OCI-LY7 (cell line): ENCODE results near the gene NUP43. TPM values are rescaled to one million over a fixed set of nuclear protein-coding genes. Genes with fewer than 3 reads are reported as not detected.
A peak's percentile ranks its signal among the peaks of the same experiment; 100 is the strongest.

ENCODE experiments used
- BruUV-seq: library from RNA; stranded (reverse); fragments of 400-500 nt; replicated peaks from 2 replicates; lab custom pipeline; 2021; lab: Mats Ljungman, UMichigan
- CTCF ChIA-PET: fragments of 300-600 bp; sonication (Branson Sonifier 250); formaldehyde crosslinking; loops from one replicate; lab custom pipeline; 2022; ENCODE audit warnings: antibody characterized with exemption; ENCODE audit not compliant: unreplicated experiment; lab: Charles Lee
- POLR2A ChIA-PET: fragments of 300-600 bp; sonication (Branson Sonifier 250); formaldehyde crosslinking; loops from one replicate; lab custom pipeline; 2022; ENCODE audit warnings: antibody characterized with exemption; lab: Charles Lee
- DNase-seq: peaks from one replicate; pipeline ENCODE4 v3.0.0-alpha.2; 2015; ENCODE audit warnings: low spot score
- H2AFZ ChIP-seq: fragments of 200-600 bp; sonication (generic), shearing (Covaris generic); 2 replicates; pipeline ENCODE4 v1.6.1; 2014; ENCODE audit warnings: mild to moderate bottlenecking, antibody characterized with exemption, low read length, moderate library complexity
- H3K27ac ChIP-seq: fragments of 200-600 bp; sonication (generic); 2 replicates; pipeline ENCODE4 v1.5.1; 2014; ENCODE audit warnings: mixed run types, low read depth, mild to moderate bottlenecking, moderate library complexity, low read length, inconsistent platforms; ENCODE audit not compliant: poor library complexity, severe bottlenecking
- H3K36me3 ChIP-seq: fragments of 200-600 bp; sonication (generic); 2 replicates; pipeline ENCODE4 v1.6.1; 2014; ENCODE audit warnings: mild to moderate bottlenecking, antibody characterized with exemption, low read length, moderate library complexity, mixed read lengths; ENCODE audit not compliant: insufficient read depth
- H3K4me1 ChIP-seq: fragments of 200-600 bp; sonication (generic); 2 replicates; pipeline ENCODE4 v1.5.1; 2014; ENCODE audit warnings: mild to moderate bottlenecking, low read length; ENCODE audit not compliant: insufficient read depth, poor library complexity, severe bottlenecking
- H3K4me2 ChIP-seq: fragments of 200-600 bp; sonication (generic); 2 replicates; pipeline ENCODE4 v1.6.1; 2014; ENCODE audit warnings: mild to moderate bottlenecking, low read length
- H3K4me3 ChIP-seq: fragments of 200-600 bp; sonication (generic); 2 replicates; pipeline ENCODE4 v1.5.1; 2014; ENCODE audit warnings: mild to moderate bottlenecking, low read depth, low read length; ENCODE audit not compliant: poor library complexity, severe bottlenecking
- H3K79me2 ChIP-seq: fragments of 200-600 bp; sonication (generic); 2 replicates; pipeline ENCODE4 v1.6.1; 2016; ENCODE audit warnings: low read depth, mild to moderate bottlenecking, low read length, moderate library complexity, mixed read lengths; ENCODE audit not compliant: insufficient read depth
- H3K9me2 ChIP-seq: fragments of 200-600 bp; sonication (generic); 2 replicates; pipeline ENCODE4 v1.6.1; 2016; ENCODE audit warnings: mild to moderate bottlenecking, low read length, mixed read lengths; ENCODE audit not compliant: insufficient read depth
- H3K9me3 ChIP-seq: fragments of 200-600 bp; sonication (generic); 2 replicates; pipeline ENCODE4 v1.6.1; 2014; ENCODE audit warnings: mild to moderate bottlenecking, mixed run types, low read length, mixed read lengths
- H4K20me1 ChIP-seq: fragments of 200-600 bp; sonication (generic); 2 replicates; pipeline ENCODE4 v1.6.1; 2014; ENCODE audit warnings: mild to moderate bottlenecking, antibody characterized with exemption, low read length, moderate library complexity, mixed read lengths; ENCODE audit not compliant: insufficient read depth
- EZH2phosphoT487 ChIP-seq: fragments of 200-600 bp; sonication (generic); IDR thresholded peaks from 2 replicates; pipeline ENCODE4 v1.6.1; 2018; ENCODE audit warnings: low read depth, borderline replicate concordance, mild to moderate bottlenecking, mixed run types, antibody characterized with exemption, low read length, moderate library complexity, mixed read lengths
- intact Hi-C: fragments of 100-400 bp; cut with micrococcal nuclease; formaldehyde crosslinking; loops from one replicate; pipeline ENCODE4 v1.10.0; 2022; ENCODE audit not compliant: unreplicated experiment
- total RNA-seq, 2 experiments: library from RNA; depleted of rRNA in 1 of 2; stranded (reverse); fragments of >200 nt in 1 of 2; shearing (Covaris generic) in 1 of 2; gene quantifications; 2 replicates each; pipeline ENCODE4 v1.2.3, GENCODE V29; 2014 to 2022
- TF ChIP-seq, protein P1 (sequence below): fragments of 200-600 bp; sonication (generic); conservative IDR thresholded peaks from 2 replicates; pipeline ENCODE4 v1.5.1; 2014; ENCODE audit warnings: mild to moderate bottlenecking, antibody characterized with exemption, low read length, moderate library complexity, mixed read lengths

NUP43 gene
- total RNA-seq, 2 experiments from 2014 or later: 28.6 to 73.0 TPM

DNA sequence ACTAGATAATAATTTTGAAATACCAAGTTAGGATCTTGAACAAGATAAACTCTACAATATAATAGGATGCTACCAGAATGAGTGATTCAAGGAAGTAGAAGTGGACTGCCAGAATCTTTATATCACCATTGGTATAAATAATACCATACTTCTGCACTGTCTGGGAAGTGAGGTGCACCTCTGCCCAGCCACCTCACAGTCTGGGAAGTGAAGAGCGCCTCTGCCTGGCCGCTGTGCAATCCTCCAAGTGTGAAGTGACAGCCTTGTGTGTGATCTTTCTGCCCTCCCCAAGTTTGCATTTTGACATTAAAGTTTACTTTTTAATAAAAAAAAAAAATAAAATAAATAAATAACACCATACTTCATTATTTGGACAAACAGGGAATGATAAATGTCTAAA, 47.2 kb downstream of the NUP43 start:
- no peaks in the 10 kb centered on the region for H3K9me3 ChIP-seq
- DNase-seq: peak; percentile 28
- no peaks in the 10 kb centered on the region for H3K9me2 ChIP-seq
- H3K4me2 ChIP-seq: no peak overlapping the region
- peaks cover 79% of the 10 kb centered on the region for H3K36me3 ChIP-seq
- TF ChIP-seq, protein P1, sequence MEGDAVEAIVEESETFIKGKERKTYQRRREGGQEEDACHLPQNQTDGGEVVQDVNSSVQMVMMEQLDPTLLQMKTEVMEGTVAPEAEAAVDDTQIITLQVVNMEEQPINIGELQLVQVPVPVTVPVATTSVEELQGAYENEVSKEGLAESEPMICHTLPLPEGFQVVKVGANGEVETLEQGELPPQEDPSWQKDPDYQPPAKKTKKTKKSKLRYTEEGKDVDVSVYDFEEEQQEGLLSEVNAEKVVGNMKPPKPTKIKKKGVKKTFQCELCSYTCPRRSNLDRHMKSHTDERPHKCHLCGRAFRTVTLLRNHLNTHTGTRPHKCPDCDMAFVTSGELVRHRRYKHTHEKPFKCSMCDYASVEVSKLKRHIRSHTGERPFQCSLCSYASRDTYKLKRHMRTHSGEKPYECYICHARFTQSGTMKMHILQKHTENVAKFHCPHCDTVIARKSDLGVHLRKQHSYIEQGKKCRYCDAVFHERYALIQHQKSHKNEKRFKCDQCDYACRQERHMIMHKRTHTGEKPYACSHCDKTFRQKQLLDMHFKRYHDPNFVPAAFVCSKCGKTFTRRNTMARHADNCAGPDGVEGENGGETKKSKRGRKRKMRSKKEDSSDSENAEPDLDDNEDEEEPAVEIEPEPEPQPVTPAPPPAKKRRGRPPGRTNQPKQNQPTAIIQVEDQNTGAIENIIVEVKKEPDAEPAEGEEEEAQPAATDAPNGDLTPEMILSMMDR: peak; percentile 66
- no peak for TF ChIP-seq EZH2phosphoT487
- no peak overlapping the region for H3K27ac ChIP-seq
- H3K4me1 ChIP-seq: no peaks in the 10 kb centered on the region
- ChIA-PET POLR2A (interaction anchor here (0.6 to 1.8 kb wide), 4 partner anchors 16 to 875 kb away, joined by 3 read pairs; no protein-coding TSS in a partner anchor), CTCF (interaction anchor here (0.9 kb wide), 1 partner anchor 46 kb away, joined by 3 read pairs; no protein-coding TSS in a partner anchor)
- no peak overlapping the region for H3K4me3 ChIP-seq
- H3K79me2 ChIP-seq: peaks cover 97% of the 10 kb centered on the region
- intact Hi-C loops: loop anchor here (2.0 kb wide), 1 partner anchor 134 kb away; no protein-coding TSS in a partner anchor
- BruUV-seq: no TSS peak
- peaks cover 13% of the 10 kb centered on the region; the same call in 1 of the 2 replicates for H4K20me1 ChIP-seq
- H2AFZ ChIP-seq: no peak overlapping the region

DNA sequence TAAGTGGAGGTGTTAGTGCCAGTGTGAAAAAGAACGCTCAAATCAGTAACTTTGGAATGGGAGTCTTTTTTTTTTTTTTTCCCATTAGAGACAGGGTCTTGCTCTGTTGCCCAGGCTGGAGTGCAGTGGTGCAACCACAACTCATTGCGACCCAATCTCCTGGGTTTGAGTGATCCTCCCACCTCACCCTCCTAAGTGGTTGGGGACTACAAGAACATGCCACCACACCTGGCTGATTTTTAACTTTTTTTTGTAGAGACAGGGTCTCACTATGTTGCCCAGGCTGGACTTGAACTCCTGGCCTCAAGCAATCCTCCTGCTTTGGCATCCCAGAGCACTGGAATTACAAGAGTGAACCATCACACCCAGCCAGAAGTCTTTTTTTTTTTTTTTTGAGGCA, 48.2 kb downstream of the NUP43 start:
- no TSS peak for BruUV-seq
- H3K27ac ChIP-seq: no peak overlapping the region
- no peak for DNase-seq
- intact Hi-C loops: loop anchor here (2.0 kb wide), 1 partner anchor 133 kb away; no protein-coding TSS in a partner anchor
- H3K4me1 ChIP-seq: no peaks in the 10 kb centered on the region
- no peak overlapping the region for H3K4me2 ChIP-seq
- ChIA-PET CTCF (no interaction called here), POLR2A (interaction anchor here (0.6 kb wide), 1 partner anchor 8 kb away, joined by 6 read pairs; no protein-coding TSS in a partner anchor)
- no peak overlapping the region for H2AFZ ChIP-seq
- no peak overlapping the region for H3K4me3 ChIP-seq
- no peak for TF ChIP-seq EZH2phosphoT487
- TF ChIP-seq, protein P1: no peak
- peaks cover 82% of the 10 kb centered on the region for H3K36me3 ChIP-seq
- H4K20me1 ChIP-seq: peaks cover 13% of the 10 kb centered on the region; the same call in 1 of the 2 replicates
- no peaks in the 10 kb centered on the region for H3K9me3 ChIP-seq
- peaks cover 91% of the 10 kb centered on the region for H3K79me2 ChIP-seq
- H3K9me2 ChIP-seq: no peaks in the 10 kb centered on the region

DNA sequence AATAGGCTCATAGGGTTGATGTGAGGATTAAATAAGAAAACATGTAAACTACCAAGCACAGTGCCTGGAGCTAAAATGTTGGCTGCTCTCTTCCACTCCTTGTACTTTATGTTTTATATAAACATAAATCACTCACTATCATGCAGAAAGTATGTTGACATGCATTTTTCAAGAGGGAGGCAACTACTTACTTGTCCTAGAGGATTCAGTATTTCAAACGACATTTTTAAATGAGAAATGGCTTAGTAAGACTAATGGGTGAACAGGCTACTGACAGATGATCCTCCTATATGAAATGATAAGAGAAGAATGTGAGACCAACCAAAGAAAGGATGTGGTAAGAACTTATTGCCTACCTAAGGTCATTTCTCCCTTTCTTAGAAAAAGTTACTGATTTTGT, 49.4 kb downstream of the NUP43 start:
- no peak for DNase-seq
- H3K27ac ChIP-seq: no peak overlapping the region
- BruUV-seq: TSS peak; percentile 23
- H3K79me2 ChIP-seq: peaks cover 87% of the 10 kb centered on the region
- no peak overlapping the region for H3K4me3 ChIP-seq
- H3K36me3 ChIP-seq: peaks cover 91% of the 10 kb centered on the region
- H3K9me2 ChIP-seq: no peaks in the 10 kb centered on the region
- H4K20me1 ChIP-seq: peaks cover 13% of the 10 kb centered on the region; the same call in 1 of the 2 replicates
- H3K4me2 ChIP-seq: no peak overlapping the region
- intact Hi-C loops: no loop called here
- no peaks in the 10 kb centered on the region for H3K4me1 ChIP-seq
- CTCF ChIA-PET: no interaction called here
- H2AFZ ChIP-seq: no peak overlapping the region
- TF ChIP-seq, protein P1: no peak
- TF ChIP-seq EZH2phosphoT487: no peak
- POLR2A ChIA-PET: no interaction called here
- no peaks in the 10 kb centered on the region for H3K9me3 ChIP-seq
